HG02759 (cell line): Measurements from ENCODE around the gene APOL3.
"Not testable (repeated sequence)": the region's sequence is repeated elsewhere in the genome, so short reads cannot be mapped to it uniquely, and the experiment has no call there.

Experiments
- ATAC-seq: cut with Tn5 transposase; IDR thresholded peaks from one replicate; pipeline ENCODE4 v1.9.1; 2021; ENCODE audit warnings: mild to moderate bottlenecking, moderate library complexity; ENCODE audit not compliant: unreplicated experiment

Gene APOL3

DNA sequence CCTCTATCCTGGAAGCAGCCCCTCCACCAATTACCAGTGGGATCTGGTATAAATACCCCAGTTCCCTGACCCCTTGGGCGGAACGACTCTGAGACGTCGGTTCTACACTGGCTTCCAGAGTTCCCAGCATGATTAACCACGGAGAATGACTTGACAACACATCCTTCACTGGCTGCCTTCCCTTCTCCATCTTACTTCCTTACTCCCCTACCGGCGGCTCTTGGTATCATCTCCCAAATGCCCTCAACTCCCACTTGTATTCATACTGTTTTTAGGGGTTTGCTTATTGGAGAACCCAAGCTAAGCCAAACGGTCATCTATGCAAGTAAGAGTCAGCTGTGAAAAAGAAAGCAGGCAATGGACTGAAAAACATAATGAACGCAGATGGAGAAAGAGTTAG, 56.1 kb downstream of the APOL3 start:
- no peak for ATAC-seq

DNA sequence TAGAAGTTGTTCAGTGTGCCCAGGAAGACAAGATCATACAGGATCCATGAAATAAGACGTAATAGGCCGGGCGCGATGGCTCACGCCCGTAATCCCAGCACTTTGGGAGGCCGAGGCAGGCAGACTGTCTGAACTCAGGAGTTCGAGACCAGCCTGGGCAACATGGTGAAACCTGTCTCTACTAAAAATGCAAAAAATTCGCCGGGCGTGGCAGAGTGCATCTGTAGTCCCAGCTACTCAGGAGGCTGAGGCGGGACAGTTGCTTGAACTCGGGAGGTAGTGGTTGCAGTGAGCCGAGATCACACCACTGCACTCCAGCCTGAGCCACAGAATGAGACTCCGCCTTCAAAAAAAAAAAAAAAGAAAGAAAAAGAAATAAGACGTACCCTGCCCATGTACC, 56.7 kb downstream of the APOL3 start:
- no peak for ATAC-seq

DNA sequence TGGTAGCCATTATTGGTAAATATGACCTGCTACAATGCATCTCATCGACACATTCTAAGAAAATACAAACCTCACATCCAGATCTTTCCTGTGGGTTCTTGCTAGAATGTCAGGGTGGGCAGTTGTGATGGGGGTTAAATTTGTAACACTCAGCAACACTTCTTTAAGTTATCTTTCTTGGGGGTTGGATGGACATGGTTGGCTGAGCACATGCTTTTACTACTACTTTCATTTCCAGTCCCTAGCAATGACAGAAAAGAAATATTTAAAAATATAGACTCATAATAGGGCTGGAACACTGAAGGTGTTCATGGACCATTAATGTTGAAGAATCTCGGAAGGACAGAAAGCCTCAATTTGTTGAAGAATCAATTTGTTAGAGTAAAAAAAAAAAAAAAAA, 57.6 kb downstream of the APOL3 start:
- ATAC-seq, result no peak

DNA sequence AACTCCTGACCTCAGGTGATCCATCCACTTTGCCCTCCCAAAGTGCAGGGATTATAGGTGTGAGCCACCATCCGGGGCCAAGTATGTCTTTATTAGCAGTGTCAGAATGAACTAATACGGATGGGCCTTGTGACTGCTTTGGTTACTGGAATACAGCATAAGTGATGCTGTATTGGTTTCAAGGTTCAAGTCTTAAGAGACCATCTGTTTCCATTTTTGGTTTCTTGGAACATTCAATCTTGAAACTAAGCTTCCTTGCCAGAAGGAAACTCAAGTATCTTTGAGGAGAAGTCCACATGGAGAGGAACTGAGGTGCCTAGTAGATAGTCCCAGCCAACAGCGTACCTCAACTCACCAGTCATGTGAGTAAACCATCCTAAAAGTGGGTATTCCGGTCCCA, 58.8 kb downstream of the APOL3 start:
- ATAC-seq, result no peak

DNA sequence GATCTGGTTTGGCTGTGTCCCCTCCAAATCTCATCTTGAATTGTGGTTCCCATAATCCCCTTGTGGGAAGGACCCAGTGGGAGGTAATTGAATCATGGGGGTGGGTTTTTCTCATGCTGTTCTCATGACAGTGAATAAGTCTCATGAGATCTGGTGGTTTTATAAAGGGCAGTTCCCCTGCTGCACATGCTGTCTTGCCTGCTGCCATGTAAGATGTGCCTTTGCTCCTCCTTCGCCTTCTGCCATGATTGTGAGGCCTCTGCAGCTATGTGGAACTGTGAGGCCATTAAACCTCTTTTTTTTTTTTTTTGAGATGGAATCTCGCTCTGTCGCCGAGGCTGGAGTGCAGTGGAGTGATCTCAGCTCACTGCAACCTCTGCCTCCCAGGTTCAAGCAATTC, 59.6 kb downstream of the APOL3 start:
- not testable (repeated sequence) for ATAC-seq

DNA sequence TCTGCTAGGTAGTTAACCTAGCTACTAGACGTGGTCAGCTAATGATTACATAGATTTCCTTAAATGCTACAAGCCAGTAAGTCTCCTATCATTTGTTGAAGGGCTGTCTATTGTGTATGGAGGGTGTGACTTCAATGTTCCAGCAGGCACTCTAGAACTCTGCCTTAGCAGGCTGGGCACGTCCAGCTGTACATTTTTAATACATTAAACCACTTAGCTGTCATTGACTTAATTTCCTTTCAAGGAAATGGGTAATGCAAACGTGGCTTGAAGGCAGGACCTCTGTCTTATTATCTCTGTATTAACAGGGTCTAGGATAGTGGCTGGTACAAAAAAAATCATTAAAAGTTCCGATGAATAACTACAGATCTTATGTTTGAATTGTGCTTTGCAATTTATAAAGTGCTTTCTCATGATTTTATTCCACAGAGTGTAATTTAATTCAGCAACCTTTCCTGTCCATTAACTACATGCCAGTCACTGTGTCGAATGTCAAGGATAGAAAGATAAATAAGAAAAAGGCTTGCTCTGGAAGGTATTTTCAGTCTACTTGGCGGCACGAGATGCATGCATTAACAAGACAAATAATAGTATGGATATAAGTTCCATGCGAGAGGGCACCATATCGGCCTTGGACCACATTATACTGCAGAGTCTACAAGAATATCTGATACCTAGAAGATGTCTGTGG, 60.3 kb downstream of the APOL3 start:
- no peak for ATAC-seq

DNA sequence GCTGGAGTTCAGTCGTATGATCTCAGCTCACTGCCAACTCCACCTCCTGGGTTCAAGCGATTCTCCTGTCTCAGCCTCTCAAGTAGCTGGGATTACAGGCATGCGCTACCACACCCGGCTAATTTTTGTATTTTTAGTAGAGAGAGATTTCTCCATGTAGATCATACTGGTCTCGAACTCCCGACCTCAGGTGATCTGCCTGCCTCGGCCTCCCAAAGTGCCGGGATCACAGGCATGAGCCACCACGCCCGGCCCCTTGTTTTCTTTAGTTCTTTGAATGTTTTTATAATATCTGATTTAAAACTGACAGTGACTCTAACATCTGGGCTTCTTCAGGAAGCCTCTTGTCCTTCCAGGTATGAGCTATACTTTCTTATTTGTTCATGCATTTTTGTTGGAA, 61.0 kb downstream of the APOL3 start:
- ATAC-seq, result not testable (repeated sequence)

DNA sequence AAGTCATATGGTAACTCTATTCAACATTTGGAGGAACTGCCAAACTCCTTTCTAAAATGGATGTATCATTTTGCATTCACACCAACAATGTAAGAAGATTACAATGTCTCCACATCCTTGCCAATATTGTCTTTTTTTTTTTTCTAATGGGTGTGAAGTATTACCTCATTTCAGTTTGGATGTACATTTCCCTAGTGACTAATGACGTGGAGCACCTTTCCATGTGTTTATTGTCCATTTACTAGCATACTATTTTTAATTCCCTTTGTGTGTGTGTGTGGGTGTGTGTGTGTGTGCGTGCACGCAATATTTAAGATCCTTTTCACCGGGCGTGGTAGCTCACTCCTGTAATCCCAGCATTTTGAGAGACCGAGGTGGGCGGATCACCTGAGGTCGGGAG, 62.7 kb downstream of the APOL3 start:
- ATAC-seq, result no peak

DNA sequence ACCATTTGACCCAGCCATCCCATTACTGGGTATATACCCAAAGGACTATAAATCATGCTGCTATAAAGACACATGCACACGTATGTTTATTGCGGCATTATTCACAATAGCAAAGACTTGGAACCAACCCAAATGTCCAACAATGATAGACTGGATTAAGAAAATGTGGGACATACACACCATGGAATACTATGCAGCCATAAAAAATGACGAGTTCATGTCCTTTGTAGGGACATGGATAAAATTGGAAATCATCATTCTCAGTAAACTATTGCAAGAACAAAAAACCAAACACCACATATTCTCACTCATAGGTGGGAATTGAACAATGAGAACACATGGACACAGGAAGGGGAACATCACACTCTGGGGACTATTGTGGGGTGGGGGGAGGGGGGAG, 69.8 kb downstream of the APOL3 start:
- ATAC-seq, result not testable (repeated sequence)
